HG03060 (cell line): Measurements from ENCODE around the gene DNAH8.
"Not testable (repeated sequence)": the region's sequence is repeated elsewhere in the genome, so short reads cannot be mapped to it uniquely, and the experiment has no call there.

Experiments used
- ATAC-seq: cut with Tn5 transposase; IDR thresholded peaks from one replicate; pipeline ENCODE4 v1.9.1; 2021; ENCODE audit warnings: low read depth, moderate number of reproducible peaks; ENCODE audit not compliant: unreplicated experiment

Gene DNAH8

GRCh38 chr6:38786486-38786885, 71.4 kb downstream of the DNAH8 start:
- ATAC-seq: no peak

GRCh38 chr6:38789256-38789655, 74.1 kb downstream of the DNAH8 start:
- ATAC-seq: no peak

- no peak for ATAC-seq
Observed at GRCh38 chr6:38792356-38792755, 77.2 kb downstream of the DNAH8 start.

- no peak for ATAC-seq
Observed at GRCh38 chr6:38794682-38795081, 79.6 kb downstream of the DNAH8 start.

GRCh38 chr6:38796006-38796405, 80.9 kb downstream of the DNAH8 start:
- ATAC-seq: no peak

GRCh38 chr6:38796437-38796836, 81.3 kb downstream of the DNAH8 start:
- not testable (repeated sequence) for ATAC-seq

GRCh38 chr6:38796850-38797249, 81.7 kb downstream of the DNAH8 start:
- ATAC-seq: no peak

GRCh38 chr6:38797391-38797790, 82.3 kb downstream of the DNAH8 start:
- ATAC-seq: no peak

GRCh38 chr6:38799529-38800184, 84.5 kb downstream of the DNAH8 start:
- ATAC-seq: no peak

GRCh38 chr6:38801305-38801704, 86.2 kb downstream of the DNAH8 start:
- no peak for ATAC-seq

GRCh38 chr6:38802497-38802896, 87.4 kb downstream of the DNAH8 start:
- no peak for ATAC-seq

GRCh38 chr6:38803129-38803528, 88.0 kb downstream of the DNAH8 start:
- ATAC-seq: no peak

GRCh38 chr6:38804358-38804757, 89.2 kb downstream of the DNAH8 start:
- no peak for ATAC-seq

- ATAC-seq: no peak
Observed at GRCh38 chr6:38805127-38805655, 90.1 kb downstream of the DNAH8 start.

GRCh38 chr6:38805692-38806091, 90.6 kb downstream of the DNAH8 start:
- no peak for ATAC-seq

- no peak for ATAC-seq
Observed at GRCh38 chr6:38806271-38806670, 91.2 kb downstream of the DNAH8 start.

GRCh38 chr6:38806833-38807232, 91.7 kb downstream of the DNAH8 start:
- no peak for ATAC-seq

- no peak for ATAC-seq
Observed at GRCh38 chr6:38808039-38808438, 92.9 kb downstream of the DNAH8 start.

- ATAC-seq: no peak
Observed at GRCh38 chr6:38813041-38813823, 98.1 kb downstream of the DNAH8 start.

GRCh38 chr6:38814761-38815160, 99.7 kb downstream of the DNAH8 start:
- no peak for ATAC-seq

- no peak for ATAC-seq
Observed at GRCh38 chr6:38815250-38815649, 100.1 kb downstream of the DNAH8 start.

- no peak for ATAC-seq
Observed at GRCh38 chr6:38818691-38819090, 103.6 kb downstream of the DNAH8 start.
